Natural killer cell (primary cell): ENCODE results near the gene ODAM. TPM values are rescaled to one million over a fixed set of nuclear protein-coding genes. Genes with fewer than 3 reads are reported as not detected.

Experiments
- ATAC-seq, 3 donors: fragments of 150-1000 bp in 2 of 3; fragments of 200-7000 bp in 1 of 3; cut with Tn5 transposase; 1 replicate in 1 of 3; 2 replicates in 2 of 3; pipeline ENCODE4 v1.10.0; 2021; ENCODE audit warnings: mild to moderate bottlenecking in 2 of 3, moderate library complexity in 2 of 3
- DNase-seq, 2 donors: peaks; one replicate each; pipeline versions ENCODE4 v3.0.0 to v3.0.0-alpha.2; 2013 to 2021; ENCODE audit warnings: mixed read lengths in 1 of 2
- H3K27ac ChIP-seq: one replicate; pipeline ENCODE4 v1.5.1; 2013; ENCODE audit warnings: mild to moderate bottlenecking, low read length
- H3K27me3 ChIP-seq: one replicate; pipeline ENCODE4 v1.6.1; 2013; ENCODE audit warnings: low read length; ENCODE audit not compliant: control insufficient read depth, insufficient read depth
- H3K36me3 ChIP-seq: one replicate; pipeline ENCODE4 v1.6.1; 2013; ENCODE audit warnings: low read length; ENCODE audit not compliant: control insufficient read depth, insufficient read depth
- H3K4me1 ChIP-seq: one replicate; pipeline ENCODE4 v1.6.1; 2013; ENCODE audit warnings: low read length; ENCODE audit not compliant: control insufficient read depth, insufficient read depth
- H3K4me3 ChIP-seq: one replicate; pipeline ENCODE4 v1.5.1; 2013; ENCODE audit warnings: low read length
- H3K9me3 ChIP-seq: one replicate; pipeline ENCODE4 v1.6.1; 2013; ENCODE audit warnings: low read length; ENCODE audit not compliant: control insufficient read depth, insufficient read depth
- H3K27ac Mint-ChIP-seq, 2 donors: one replicate each; pipeline ENCODE4 v1.8.0; 2022; ENCODE audit warnings: mild to moderate bottlenecking in 2 of 2, mixed read lengths in 2 of 2, moderate library complexity in 1 of 2
- H3K27me3 Mint-ChIP-seq, 2 donors: one replicate each; pipeline ENCODE4 v1.8.0; 2022; ENCODE audit warnings: low read depth in 2 of 2, mixed read lengths in 2 of 2
- H3K36me3 Mint-ChIP-seq: one replicate; pipeline ENCODE4 v1.8.0; 2022; ENCODE audit warnings: mixed read lengths
- H3K4me1 Mint-ChIP-seq, 2 donors: one replicate each; pipeline ENCODE4 v1.8.0; 2022; ENCODE audit warnings: mixed read lengths in 2 of 2
- H3K4me3 Mint-ChIP-seq: one replicate; pipeline ENCODE4 v1.8.0; 2022; ENCODE audit warnings: mild to moderate bottlenecking, moderate library complexity, mixed read lengths
- H3K9me3 Mint-ChIP-seq, 2 donors: one replicate each; pipeline ENCODE4 v1.8.0; 2022; ENCODE audit warnings: mixed read lengths in 2 of 2
- WGBS: methylation state at CpG from one replicate; pipeline ENCODE4 v1.1.7; 2013; ENCODE audit warnings: missing lambda C conversion rate; ENCODE audit not compliant: insufficient coverage; 5-methylcytosine and 5-hydroxymethylcytosine counted together
- intact Hi-C: fragments of 100-400 bp; cut with micrococcal nuclease; formaldehyde crosslinking; loops from one replicate; pipeline ENCODE4 v1.14.2; 2022
- total RNA-seq, 4 donors: library from RNA; stranded (reverse); fragments of 120-200 nt in 1 of 4; gene quantifications; one replicate each; pipeline versions ENCODE4 v1.2.3 to v1.2.4, GENCODE V29; 2013 to 2022
- TF ChIP-seq, protein P1 (sequence below): fragments of 200-600 bp; IDR thresholded peaks from one replicate; pipeline ENCODE4 v1.8.0; 2022; ENCODE audit warnings: antibody characterized with exemption

The ODAM gene
- total RNA-seq, 3 donors from 2014 or later (not counting 1 experiment from before 2014, with no cell fraction given) = not detected

DNA sequence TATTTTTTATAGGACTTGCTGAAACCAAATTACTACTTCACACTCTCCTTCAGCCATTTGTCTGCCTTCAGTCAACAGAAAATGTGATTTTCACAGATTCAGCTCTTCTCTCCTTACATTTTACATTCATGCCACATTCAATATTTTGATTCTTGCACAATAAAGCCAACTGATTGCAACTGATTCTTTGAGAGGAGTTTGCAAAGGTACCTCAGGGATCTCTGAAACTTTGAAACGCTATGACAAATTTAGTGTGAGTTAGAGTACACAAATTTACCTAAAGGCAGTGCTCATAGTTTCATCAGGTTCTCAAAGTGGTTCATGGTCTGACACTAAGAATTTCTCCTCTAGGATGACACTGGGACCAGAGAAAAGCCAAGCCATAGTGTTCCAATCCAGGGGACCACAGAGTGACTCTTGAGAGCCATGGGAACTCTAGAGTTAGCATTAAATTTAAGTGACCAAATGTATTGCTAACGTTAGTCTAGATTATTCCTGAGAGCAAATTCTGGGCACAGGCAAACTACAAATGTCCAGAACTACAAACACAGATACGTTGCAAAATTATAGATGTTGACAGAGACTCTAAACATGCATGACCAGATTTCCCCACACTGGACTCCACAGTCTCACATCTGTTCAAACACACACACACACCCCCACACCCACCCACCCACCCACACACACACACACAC is 55.9 kb downstream of the ODAM start:
- Histone ChIP-seq H3K4me1 (no peaks in the 10 kb centered on the region), H3K9me3 (no peaks in the 10 kb centered on the region), H3K4me3 (no peak overlapping the region), H3K27ac (no peak overlapping the region), H3K27me3 (no peaks in the 10 kb centered on the region), H3K36me3 (no peaks in the 10 kb centered on the region)
- intact Hi-C loops = no loop called here
- TF ChIP-seq, protein P1, sequence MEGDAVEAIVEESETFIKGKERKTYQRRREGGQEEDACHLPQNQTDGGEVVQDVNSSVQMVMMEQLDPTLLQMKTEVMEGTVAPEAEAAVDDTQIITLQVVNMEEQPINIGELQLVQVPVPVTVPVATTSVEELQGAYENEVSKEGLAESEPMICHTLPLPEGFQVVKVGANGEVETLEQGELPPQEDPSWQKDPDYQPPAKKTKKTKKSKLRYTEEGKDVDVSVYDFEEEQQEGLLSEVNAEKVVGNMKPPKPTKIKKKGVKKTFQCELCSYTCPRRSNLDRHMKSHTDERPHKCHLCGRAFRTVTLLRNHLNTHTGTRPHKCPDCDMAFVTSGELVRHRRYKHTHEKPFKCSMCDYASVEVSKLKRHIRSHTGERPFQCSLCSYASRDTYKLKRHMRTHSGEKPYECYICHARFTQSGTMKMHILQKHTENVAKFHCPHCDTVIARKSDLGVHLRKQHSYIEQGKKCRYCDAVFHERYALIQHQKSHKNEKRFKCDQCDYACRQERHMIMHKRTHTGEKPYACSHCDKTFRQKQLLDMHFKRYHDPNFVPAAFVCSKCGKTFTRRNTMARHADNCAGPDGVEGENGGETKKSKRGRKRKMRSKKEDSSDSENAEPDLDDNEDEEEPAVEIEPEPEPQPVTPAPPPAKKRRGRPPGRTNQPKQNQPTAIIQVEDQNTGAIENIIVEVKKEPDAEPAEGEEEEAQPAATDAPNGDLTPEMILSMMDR = no peak
- peaks cover 0 to 4% of the 10 kb centered on the region in 2 donors for H3K9me3 Mint-ChIP-seq
- ATAC-seq (no peak), DNase-seq (no peak)
- no peaks in the 10 kb centered on the region for H3K4me1 Mint-ChIP-seq
- no peaks in the 10 kb centered on the region for H3K36me3 Mint-ChIP-seq
- no peak overlapping the region for H3K4me3 Mint-ChIP-seq
- no peak overlapping the region for H3K27ac Mint-ChIP-seq
- WGBS = 70% methylated on average over 3 of the region's 3 CpGs
- H3K27me3 Mint-ChIP-seq = no peaks in the 10 kb centered on the region

DNA sequence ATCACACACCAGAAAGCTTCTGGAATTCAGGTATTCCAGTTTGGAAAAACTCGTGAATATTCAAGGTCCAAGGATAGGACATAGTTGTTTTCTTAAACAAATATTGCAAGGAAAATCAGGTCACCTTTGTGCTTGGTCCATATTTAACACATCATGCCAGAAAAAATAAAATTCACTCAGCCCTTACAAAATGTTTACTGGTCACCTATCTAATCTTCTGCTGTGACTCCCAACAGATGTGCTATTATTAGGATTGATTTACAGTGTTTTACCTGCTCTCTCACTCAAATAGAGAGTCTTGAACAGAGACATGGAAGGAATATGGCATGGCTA is 56.4 kb downstream of the ODAM start:
- ATAC-seq = no peak
- Histone ChIP-seq H3K36me3 (no peaks in the 10 kb centered on the region), H3K27ac (no peak overlapping the region), H3K4me1 (no peaks in the 10 kb centered on the region), H3K27me3 (no peaks in the 10 kb centered on the region), H3K4me3 (no peak overlapping the region), H3K9me3 (no peaks in the 10 kb centered on the region)
- intact Hi-C loops = no loop called here
- TF ChIP-seq, protein P1 = no peak
- whole genome bisulfite sequencing = no CpG with 5 or more reads among the region's 1 CpG
- no peaks in the 10 kb centered on the region for H3K27me3 Mint-ChIP-seq
- H3K27ac Mint-ChIP-seq = no peak overlapping the region
- peaks cover 0 to 4% of the 10 kb centered on the region in 2 donors for H3K9me3 Mint-ChIP-seq
- no peak overlapping the region for H3K4me3 Mint-ChIP-seq
- no peaks in the 10 kb centered on the region for H3K4me1 Mint-ChIP-seq
- no peak for DNase-seq
- no peaks in the 10 kb centered on the region for H3K36me3 Mint-ChIP-seq

Other genes starting within 250 kb of the ODAM start
- not detected for gene CSN2, start 230.0 kb upstream of the ODAM start, total RNA-seq
- not detected for gene STATH, start 199.8 kb upstream of the ODAM start, total RNA-seq
- gene HTN3, start 167.3 kb upstream of the ODAM start, total RNA-seq = not detected
- gene HTN1, start 145.3 kb upstream of the ODAM start, total RNA-seq = not detected
- gene PRR27, start 41.5 kb upstream of the ODAM start, total RNA-seq = not detected
- not detected for gene FDCSP, start 30.4 kb downstream of the ODAM start, total RNA-seq
- not detected for gene CSN3, start 46.9 kb downstream of the ODAM start, total RNA-seq
- gene CABS1, start 139.3 kb downstream of the ODAM start, total RNA-seq = not detected
- gene SMR3A, start 165.0 kb downstream of the ODAM start, total RNA-seq = not detected
- not detected for gene SMR3B, start 187.4 kb downstream of the ODAM start, total RNA-seq
- not detected for gene OPRPN, start 202.2 kb downstream of the ODAM start, total RNA-seq